NCI-H146 treated with DMSO at 0.1 percent for 48 hours (cell line): ENCODE data around the gene OR51I1.

Experiments
- DNase-seq: peaks from one replicate; lab custom pipeline; 2025; ENCODE audit not compliant: unreplicated experiment; lab: John Stamatoyannopoulos, UW

OR51I1 gene, protein sequence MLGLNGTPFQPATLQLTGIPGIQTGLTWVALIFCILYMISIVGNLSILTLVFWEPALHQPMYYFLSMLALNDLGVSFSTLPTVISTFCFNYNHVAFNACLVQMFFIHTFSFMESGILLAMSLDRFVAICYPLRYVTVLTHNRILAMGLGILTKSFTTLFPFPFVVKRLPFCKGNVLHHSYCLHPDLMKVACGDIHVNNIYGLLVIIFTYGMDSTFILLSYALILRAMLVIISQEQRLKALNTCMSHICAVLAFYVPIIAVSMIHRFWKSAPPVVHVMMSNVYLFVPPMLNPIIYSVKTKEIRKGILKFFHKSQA

DNA sequence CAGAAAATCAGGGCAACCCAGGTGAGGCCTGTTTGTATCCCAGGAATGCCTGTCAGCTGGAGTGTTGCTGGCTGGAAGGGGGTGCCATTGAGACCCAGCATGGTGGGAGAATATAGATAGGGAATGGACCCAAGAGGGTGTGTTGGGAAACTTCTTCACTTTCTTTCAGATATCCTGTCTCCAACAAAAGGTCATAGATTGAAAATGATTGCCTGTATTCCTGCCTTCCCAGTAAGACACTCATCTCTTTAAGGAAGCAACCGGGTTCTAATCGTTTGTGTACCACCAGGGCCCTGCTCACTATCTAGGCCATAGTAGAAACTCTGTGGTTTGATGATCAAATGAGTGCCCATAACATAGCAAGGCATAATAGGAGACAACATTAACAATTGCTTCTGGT lies at the start of gene OR51I1:
Gene OR51I1 (minus strand): TSS at position 101 of the 400 bp plus-strand sequence. CDS start 0 bp downstream, at position 101.
- no peak for DNase-seq

DNA sequence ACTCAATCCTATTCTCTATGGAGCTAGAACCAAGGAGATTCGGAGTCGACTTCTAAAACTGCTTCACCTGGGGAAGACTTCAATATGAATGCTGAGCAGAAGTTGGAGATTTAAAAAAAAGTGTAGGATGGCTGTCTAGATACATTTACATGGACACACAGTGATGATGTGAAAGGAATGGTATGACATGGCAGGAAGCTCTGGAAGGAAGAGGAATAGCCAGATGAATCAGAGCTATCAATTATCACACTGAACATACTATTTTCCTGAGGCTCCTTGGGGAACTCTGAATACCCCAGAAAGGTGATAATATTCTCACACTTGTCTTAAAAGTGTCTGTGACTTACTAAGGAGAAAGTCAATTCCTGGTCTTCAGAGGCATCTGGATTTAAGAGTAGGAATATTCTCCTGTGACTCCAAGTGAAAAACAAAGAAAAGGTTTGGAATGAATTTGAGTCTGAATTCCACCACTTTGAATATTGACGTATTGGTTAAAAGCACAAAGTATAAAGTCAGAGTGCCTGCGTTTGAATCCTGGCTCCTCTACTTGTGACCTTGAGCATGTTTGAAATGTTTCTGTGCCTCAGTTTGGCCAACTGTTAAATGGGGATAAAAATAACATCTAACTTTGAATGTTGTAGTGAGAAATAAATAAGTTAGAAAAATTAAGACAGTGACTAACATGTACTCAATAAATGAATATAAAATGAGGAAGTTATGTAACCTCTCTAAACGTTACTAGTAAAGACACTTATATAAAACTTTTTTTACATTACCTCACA lies 48.5 kb upstream of the OR51I1 start:
- no peak for DNase-seq

DNA sequence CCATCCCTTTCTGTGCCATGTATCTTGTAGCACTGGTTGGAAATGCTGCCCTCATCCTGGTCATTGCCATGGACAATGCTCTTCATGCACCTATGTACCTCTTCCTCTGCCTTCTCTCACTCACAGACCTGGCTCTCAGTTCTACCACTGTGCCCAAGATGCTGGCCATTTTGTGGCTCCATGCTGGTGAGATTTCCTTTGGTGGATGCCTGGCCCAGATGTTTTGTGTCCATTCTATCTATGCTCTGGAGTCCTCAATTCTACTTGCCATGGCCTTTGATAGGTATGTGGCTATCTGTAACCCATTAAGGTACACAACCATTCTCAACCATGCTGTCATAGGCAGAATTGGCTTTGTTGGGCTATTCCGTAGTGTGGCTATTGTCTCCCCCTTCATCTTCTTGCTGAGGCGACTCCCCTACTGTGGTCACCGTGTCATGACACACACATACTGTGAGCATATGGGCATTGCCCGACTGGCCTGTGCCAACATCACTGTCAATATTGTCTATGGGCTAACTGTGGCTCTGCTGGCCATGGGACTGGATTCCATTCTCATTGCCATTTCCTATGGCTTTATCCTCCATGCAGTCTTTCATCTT lies 47.6 kb upstream of the OR51I1 start:
- DNase-seq, result no peak

DNA sequence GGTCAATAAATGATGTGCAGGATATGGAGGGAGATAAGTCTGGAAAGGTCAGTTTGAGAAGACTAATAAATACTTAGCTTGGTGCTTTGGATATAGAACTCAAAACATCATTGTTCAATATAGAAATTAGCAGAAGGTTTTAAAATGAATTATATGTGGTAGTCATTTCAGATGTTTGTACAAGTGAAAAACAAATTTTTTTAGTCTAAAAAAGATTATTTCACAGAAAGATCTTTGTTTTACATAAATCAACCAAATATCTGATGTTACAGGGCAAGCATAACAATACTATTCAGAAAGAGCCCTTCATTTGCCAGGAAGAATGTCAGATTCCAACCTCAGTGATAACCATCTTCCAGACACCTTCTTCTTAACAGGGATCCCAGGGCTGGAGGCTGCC lies 47.1 kb upstream of the OR51I1 start, which contains the start of gene OR52D1:
Gene OR52D1 (plus strand): TSS at position 301 of the 400 bp plus-strand sequence. CDS start 22 bp downstream, at position 323.
- DNase-seq, result no peak

DNA sequence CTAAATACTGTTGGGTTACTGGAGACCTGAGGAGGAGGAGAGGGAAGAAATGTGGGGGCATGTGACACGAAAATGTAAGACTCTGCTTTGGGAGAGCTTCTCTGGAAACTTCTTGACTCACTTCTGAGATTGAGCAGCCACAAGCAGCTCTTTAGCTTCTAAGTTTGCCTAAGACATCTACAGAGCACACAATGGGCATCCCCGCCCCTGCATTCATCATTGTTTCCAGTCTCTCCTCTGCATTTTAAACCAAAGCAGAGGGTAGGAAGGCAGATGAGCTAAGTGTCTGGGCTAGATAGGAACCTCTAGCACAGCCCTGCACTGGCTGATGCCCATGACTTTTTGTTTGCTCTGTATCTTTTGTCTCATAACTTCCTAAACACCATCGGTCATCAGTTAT lies 45.1 kb upstream of the OR51I1 start:
- no peak for DNase-seq

DNA sequence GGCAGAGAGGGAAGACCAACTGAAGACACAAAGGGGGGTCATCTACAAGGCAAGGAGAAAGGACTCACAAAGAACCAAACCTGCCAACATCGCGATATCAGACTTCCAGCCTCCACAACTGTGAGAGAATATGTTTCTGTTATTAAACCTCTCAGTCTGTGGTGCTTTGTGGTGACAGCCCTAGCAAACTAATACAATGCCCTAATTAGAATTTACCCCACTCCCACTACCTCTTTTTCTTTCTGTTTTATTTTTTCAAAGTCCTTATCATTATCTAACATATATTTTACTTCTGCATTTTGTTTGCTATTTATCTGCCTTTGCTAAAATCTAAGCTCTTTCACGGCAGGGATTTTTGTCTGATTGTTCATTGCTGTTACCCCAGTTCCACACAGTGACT lies 44.7 kb upstream of the OR51I1 start:
- DNase-seq, result no peak

DNA sequence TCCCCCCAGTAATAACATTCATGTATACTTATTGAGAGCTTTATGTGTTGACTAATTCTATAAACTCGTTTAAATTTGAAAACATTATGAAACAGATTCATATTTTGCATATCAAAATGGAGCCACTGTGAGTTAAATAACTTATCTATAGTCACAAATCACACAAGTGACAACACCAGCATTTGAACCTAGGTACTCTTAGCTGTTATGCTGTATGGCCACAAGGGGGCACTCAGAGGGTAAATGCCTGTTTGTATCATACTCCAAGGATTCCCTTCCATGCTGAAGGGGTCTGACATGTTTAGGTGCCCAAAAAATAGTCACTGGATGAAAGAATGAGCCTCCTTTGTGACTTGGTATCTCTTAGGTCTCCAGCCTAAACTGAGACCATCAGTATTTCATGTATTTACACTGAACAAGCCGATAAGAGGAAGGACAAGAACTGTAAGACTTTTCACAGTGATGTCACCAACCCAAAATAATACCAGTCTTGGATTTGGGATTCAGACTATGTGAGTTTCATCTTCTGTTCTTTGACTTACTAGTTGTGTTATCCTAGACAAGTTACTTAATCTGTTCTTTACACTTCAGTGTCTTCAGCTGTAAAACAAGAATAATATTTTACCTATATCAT lies 35.0 kb upstream of the OR51I1 start:
- no peak for DNase-seq

DNA sequence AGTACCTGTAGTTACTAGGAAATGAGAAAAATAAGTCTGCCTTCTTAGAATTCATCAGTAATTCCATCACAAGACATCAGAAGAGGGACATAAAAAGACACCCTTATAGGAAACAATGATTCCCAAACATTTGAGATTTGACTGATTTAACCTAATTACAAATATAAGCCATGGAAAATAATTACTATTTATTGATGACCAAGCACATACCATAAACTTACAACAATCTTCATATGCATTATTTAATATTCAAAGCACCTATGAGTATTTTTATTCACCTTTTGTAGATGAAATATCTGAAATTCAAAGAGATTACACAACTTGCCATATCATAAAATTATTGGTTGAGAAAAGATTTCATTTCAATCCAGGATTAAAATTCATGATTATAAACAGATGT lies 32.6 kb upstream of the OR51I1 start:
- no peak for DNase-seq

DNA sequence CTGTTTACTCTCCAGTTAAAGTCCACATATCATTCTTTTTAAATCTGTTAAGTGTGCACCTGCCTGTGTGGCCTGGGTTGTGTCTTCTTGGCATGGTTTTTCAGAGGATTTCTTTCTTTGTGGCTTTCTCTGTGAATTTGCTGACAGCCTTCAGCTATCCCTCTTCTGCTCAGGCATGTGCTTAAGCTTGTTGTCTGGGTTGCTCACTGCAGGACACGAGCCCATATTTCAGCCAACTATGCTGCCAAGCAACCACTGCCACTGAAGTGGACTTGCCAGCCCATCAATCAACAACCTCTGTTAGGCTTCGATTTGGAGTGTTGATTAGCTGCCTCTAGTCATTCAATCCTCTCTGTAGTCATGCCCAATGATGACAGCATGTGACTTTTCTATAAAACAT lies 26.2 kb upstream of the OR51I1 start:
- DNase-seq, result no peak

DNA sequence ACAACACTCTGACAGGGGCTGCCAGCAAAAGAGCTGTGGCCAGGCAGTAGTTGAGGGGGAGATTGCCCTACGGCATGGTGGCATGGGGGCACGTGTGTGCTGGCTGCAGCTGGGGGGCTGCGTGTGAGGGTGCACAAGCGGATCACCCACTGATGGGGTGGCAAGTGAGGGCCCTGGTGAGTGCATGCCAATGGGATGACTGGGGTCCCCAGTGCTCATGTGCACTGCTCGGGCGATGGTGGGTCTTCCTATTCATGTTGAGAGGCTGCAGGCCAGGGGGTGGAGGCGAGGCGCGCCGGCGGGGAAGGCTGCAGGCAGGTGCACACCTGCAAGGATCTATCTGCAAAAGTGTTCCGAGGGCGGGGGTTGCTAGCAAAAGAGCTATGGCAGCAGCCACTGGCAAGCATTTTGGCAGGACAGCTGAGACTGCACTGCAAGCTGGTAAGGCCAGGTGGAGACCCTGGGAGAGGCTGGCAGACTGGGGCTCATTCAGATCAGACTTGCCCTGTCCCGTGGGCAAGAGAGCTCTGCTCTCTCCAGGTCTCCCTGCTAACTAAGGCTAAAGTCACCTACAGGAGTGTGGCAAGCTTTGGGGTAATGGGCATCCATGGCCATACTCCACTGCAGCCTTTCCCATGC lies 19.8 kb upstream of the OR51I1 start:
- no peak for DNase-seq

DNA sequence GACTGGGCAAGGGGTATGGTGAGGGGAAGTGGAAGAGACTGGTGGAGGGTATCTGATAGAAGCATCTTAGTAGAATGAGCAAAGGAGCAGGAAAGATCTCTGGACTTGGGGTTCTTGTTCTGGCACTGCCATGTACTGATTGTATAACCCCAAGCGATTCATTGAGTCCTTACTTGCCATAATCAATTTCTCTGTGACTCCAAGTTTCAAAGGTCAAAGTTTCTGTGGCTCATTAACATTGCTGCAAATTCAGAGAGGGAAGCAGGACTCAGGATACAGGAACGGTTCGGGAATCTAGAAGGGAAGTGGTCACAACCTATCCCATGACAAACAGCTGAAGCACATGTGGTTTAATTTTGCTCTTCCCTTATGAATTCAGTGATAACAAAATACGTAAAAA lies 8.1 kb upstream of the OR51I1 start:
- DNase-seq, result no peak

DNA sequence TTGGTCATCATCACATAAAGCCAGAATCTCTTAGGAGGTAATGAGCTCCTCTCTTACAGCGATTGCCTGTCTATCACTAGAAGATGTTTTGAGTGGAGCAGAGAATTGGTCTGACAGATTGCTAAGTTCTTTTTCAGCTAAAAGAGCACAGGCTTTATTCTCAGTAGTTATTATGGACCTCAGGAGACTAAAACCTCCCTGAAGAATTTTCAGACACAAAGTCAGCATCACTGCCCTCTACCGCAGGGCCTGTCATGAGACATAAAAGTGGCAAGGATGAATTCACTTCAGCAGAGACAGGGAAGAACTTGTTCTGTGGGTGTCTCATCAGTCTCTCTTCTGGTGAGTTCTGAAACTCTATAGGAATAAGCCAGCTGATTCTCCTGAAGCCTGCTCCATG lies 7.7 kb upstream of the OR51I1 start, which contains the start of gene OR51I2:
Gene OR51I2 (plus strand): TSS at position 301 of the 400 bp plus-strand sequence. CDS start 4,166 bp downstream, outside the sequence.
- no peak for DNase-seq

DNA sequence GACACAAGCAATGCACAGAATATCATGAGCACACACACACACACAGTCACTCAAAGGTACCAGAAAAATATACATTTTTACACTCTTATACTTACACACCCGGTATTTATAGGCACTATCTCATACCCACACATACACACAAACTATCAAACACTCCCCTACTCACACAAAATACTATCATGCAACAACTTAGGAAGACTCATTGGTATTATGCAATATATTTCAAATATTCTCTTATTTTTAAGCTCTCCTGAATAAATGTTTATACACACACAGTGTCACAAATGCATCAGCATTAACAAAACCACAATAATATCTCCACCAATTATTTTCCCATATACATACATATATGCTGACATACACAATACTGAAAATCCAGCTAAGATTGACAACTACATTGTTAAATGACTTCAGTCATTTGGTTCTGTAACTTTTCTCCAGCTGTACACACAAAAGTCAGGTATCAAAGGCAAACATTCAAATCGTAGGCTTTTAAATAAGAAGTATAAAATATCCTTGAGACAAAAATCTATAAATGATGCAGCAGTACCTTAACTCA lies 2.6 kb upstream of the OR51I1 start:
- no peak for DNase-seq

DNA sequence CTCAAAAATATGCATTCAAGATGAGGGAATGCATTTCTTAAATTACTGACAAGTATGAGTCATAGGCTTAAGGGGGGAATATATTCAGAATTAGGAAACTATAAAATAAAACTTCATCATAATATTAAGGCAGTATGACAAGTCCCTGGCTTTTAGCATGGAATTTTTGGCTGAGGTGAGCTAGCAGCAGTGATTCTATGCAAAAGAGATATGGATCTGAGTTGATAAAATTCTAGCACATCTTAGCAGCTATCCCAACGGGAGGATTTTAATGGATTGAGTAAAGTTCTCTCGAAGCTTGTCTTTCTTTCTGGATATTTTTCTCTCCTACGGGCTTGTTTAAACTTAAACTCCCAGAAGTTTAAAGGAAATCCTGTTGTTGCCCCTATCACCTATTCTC lies 18.2 kb downstream of the OR51I1 start:
- no peak for DNase-seq

DNA sequence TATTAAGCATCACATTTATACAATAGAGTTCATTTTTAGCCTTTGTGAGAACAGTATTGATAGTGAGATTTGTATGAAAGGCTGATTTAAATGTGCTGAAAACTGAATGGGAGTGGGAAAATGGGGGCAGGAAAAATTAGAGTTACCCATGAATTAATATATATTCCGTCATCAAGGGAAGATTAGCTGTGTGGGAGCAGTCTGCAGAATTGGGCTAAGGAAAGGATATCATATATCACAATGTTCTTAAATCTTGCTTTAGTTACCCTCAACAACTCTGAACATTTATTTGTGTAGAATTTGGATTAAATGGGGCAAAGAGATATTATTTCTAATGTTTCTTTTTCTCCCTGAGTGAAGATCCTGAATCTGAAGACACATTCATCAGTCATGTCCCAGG lies 19.5 kb downstream of the OR51I1 start, which contains the start of gene OR51Q1:
Gene OR51Q1 (plus strand): TSS at position 301 of the 400 bp plus-strand sequence. CDS start 90 bp downstream, at position 391.
- no peak for DNase-seq

DNA sequence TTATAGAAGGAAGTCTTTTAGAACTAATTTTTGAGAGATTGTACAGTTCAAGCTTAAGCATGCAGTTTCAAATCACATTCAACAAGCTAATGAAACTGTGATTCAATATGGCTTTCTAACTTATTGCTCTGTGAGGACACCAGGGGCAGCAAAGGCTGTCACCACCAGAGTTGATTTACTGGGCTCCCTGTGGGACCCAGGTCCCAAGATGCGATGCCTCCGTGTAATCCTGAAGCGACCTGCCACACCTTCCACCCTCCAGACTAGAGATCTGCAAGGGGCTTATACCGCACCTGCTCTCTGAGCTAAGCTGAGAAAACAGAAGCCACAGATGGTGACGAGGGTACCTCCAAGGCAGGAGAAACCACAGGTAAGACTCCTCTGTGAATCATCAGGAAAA lies 20.3 kb downstream of the OR51I1 start:
- no peak for DNase-seq

DNA sequence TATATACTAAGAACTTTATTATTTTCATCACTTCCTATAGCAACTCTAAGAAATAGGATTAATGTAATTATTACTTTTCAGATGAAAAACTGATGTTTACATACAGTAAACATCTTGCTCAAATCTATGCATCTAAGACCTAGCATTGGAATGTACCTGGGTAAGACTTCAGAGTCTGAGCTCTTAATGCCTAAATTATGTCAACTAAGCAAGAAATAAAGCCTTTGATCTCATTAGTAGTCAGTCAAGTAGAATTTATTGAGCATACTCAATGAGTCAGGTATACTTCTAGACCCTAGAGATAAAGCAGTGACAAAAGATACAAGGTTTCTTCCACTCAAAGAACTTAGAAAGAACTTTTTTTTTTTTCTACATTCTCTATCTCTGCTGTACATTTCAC lies 36.1 kb downstream of the OR51I1 start:
- DNase-seq, result no peak

DNA sequence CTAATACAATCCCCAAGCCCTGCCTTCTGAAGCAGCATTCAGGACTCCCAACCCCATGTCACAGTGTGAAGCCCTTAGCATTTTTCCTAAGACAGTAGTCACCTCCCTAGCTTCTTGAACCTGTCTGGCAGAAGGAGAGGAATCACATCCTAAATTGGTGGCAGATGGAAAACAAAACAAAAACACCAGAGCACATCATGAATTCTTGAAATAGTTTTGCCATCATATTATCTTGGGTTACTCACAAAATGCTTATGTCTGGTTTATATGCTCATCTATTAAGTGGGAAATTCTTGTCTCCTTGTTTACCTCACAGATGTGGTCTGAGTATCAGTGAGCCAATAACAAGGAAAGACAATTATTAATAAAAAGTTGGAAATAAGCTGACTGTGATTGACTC lies 42.4 kb downstream of the OR51I1 start:
- no peak for DNase-seq

DNA sequence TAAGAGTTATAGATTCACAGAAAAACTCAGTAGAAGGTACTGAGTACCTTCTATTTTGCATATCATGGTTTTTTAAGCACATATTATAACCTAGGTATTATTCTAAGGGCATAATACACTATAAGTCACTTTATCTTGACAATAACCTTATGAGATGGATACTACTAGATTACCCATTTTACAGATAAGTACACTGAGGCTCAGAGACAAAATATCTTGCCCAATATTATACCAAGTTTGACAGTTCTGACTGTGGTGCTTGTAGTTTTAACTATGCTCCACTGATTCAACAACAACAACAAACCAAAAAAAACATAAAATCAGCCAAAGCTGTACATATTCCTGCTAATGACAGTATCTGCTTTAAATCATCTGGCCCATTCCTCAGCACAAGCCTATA lies 47.2 kb downstream of the OR51I1 start:
- DNase-seq, result no peak
